Measurements from ENCODE around the gene MBOAT1.

The MBOAT1 gene

GRCh38 chr6:20115246-20115980 is 96.9 kb downstream of the MBOAT1 start:
- Histone ChIP-seq H3K4me1 (ENCODE audit: control insufficient read depth, insufficient read depth, low read length, unreplicated experiment) (peaks cover 4% of the 10 kb centered on the region), H2AFZ (ENCODE audit: low read length, unreplicated experiment) (no peak overlapping the region), H3K36me3 (ENCODE audit: insufficient read depth, low read length) (no peaks in the 10 kb centered on the region), H3K4me3 (ENCODE audit: low read depth, low read length) (no peak overlapping the region), H3K27me3 (ENCODE audit: insufficient read depth, low read length) (no peaks in the 10 kb centered on the region), H3K79me2 (ENCODE audit: control insufficient read depth, insufficient read depth, low read length, unreplicated experiment) (no peaks in the 10 kb centered on the region), H3K27ac (ENCODE audit: low read depth, low read length) (no peak overlapping the region)

- Histone ChIP-seq H3K4me1 (ENCODE audit: control insufficient read depth, insufficient read depth, low read length, unreplicated experiment) (peaks cover 4% of the 10 kb centered on the region), H3K4me3 (ENCODE audit: low read depth, low read length) (no peak overlapping the region), H3K79me2 (ENCODE audit: control insufficient read depth, insufficient read depth, low read length, unreplicated experiment) (no peaks in the 10 kb centered on the region), H3K27ac (ENCODE audit: low read depth, low read length) (no peak overlapping the region), H2AFZ (ENCODE audit: low read length, unreplicated experiment) (no peak overlapping the region), H3K36me3 (ENCODE audit: insufficient read depth, low read length) (no peaks in the 10 kb centered on the region), H3K27me3 (ENCODE audit: insufficient read depth, low read length) (no peaks in the 10 kb centered on the region)
Measured at GRCh38 chr6:20113649-20114224, 98.5 kb downstream of the MBOAT1 start.

GRCh38 chr6:20112841-20113240 is 99.4 kb downstream of the MBOAT1 start:
- Histone ChIP-seq H3K36me3 (ENCODE audit: insufficient read depth, low read length) (no peaks in the 10 kb centered on the region), H3K4me3 (ENCODE audit: low read depth, low read length) (no peak overlapping the region), H3K27me3 (ENCODE audit: insufficient read depth, low read length) (no peaks in the 10 kb centered on the region), H3K27ac (ENCODE audit: low read depth, low read length) (no peak overlapping the region), H3K4me1 (ENCODE audit: control insufficient read depth, insufficient read depth, low read length, unreplicated experiment) (peaks cover 4% of the 10 kb centered on the region), H3K79me2 (ENCODE audit: control insufficient read depth, insufficient read depth, low read length, unreplicated experiment) (no peaks in the 10 kb centered on the region), H2AFZ (ENCODE audit: low read length, unreplicated experiment) (no peak overlapping the region)

GRCh38 chr6:20112241-20112640 is 100.0 kb downstream of the MBOAT1 start:
- no peak overlapping the region for H3K27ac ChIP-seq (ENCODE audit: low read depth, low read length)
- H3K27me3 ChIP-seq (ENCODE audit: insufficient read depth, low read length) = no peaks in the 10 kb centered on the region
- no peak overlapping the region for H2AFZ ChIP-seq (ENCODE audit: low read length, unreplicated experiment)
- no peaks in the 10 kb centered on the region for H3K79me2 ChIP-seq (ENCODE audit: control insufficient read depth, insufficient read depth, low read length, unreplicated experiment)
- no peak overlapping the region for H3K4me3 ChIP-seq (ENCODE audit: low read depth, low read length)
- H3K36me3 ChIP-seq (ENCODE audit: insufficient read depth, low read length) = no peaks in the 10 kb centered on the region
- H3K4me1 ChIP-seq (ENCODE audit: control insufficient read depth, insufficient read depth, low read length, unreplicated experiment) = peaks cover 4% of the 10 kb centered on the region

GRCh38 chr6:20110478-20110877 is 101.8 kb downstream of the MBOAT1 start:
- H3K79me2 ChIP-seq (ENCODE audit: control insufficient read depth, insufficient read depth, low read length, unreplicated experiment) = no peaks in the 10 kb centered on the region
- no peaks in the 10 kb centered on the region for H3K27me3 ChIP-seq (ENCODE audit: insufficient read depth, low read length)
- H3K4me1 ChIP-seq (ENCODE audit: control insufficient read depth, insufficient read depth, low read length, unreplicated experiment) = peaks cover 4% of the 10 kb centered on the region
- H3K36me3 ChIP-seq (ENCODE audit: insufficient read depth, low read length) = no peaks in the 10 kb centered on the region
- no peak overlapping the region for H2AFZ ChIP-seq (ENCODE audit: low read length, unreplicated experiment)
- H3K27ac ChIP-seq (ENCODE audit: low read depth, low read length) = no peak overlapping the region
- no peak overlapping the region for H3K4me3 ChIP-seq (ENCODE audit: low read depth, low read length)

GRCh38 chr6:20109526-20109925 is 102.7 kb downstream of the MBOAT1 start:
- H3K36me3 ChIP-seq (ENCODE audit: insufficient read depth, low read length) = no peaks in the 10 kb centered on the region
- H3K4me1 ChIP-seq (ENCODE audit: control insufficient read depth, insufficient read depth, low read length, unreplicated experiment) = peaks cover 4% of the 10 kb centered on the region
- no peaks in the 10 kb centered on the region for H3K79me2 ChIP-seq (ENCODE audit: control insufficient read depth, insufficient read depth, low read length, unreplicated experiment)
- H3K27me3 ChIP-seq (ENCODE audit: insufficient read depth, low read length) = no peaks in the 10 kb centered on the region
- no peak overlapping the region for H3K4me3 ChIP-seq (ENCODE audit: low read depth, low read length)
- H3K27ac ChIP-seq (ENCODE audit: low read depth, low read length) = no peak overlapping the region
- H2AFZ ChIP-seq (ENCODE audit: low read length, unreplicated experiment) = no peak overlapping the region

GRCh38 chr6:20105838-20106237 is 106.4 kb downstream of the MBOAT1 start:
- H3K27ac ChIP-seq (ENCODE audit: low read depth, low read length) = no peak overlapping the region
- no peaks in the 10 kb centered on the region for H3K36me3 ChIP-seq (ENCODE audit: insufficient read depth, low read length)
- H3K27me3 ChIP-seq (ENCODE audit: insufficient read depth, low read length) = no peaks in the 10 kb centered on the region
- H3K4me3 ChIP-seq (ENCODE audit: low read depth, low read length) = no peak overlapping the region
- H3K79me2 ChIP-seq (ENCODE audit: control insufficient read depth, insufficient read depth, low read length, unreplicated experiment) = no peaks in the 10 kb centered on the region
- H2AFZ ChIP-seq (ENCODE audit: low read length, unreplicated experiment) = no peak overlapping the region
- H3K4me1 ChIP-seq (ENCODE audit: control insufficient read depth, insufficient read depth, low read length, unreplicated experiment) = no peaks in the 10 kb centered on the region

- Histone ChIP-seq H3K27ac (ENCODE audit: low read depth, low read length) (no peak overlapping the region), H3K36me3 (ENCODE audit: insufficient read depth, low read length) (no peaks in the 10 kb centered on the region), H3K27me3 (ENCODE audit: insufficient read depth, low read length) (no peaks in the 10 kb centered on the region), H3K4me1 (ENCODE audit: control insufficient read depth, insufficient read depth, low read length, unreplicated experiment) (no peaks in the 10 kb centered on the region), H3K79me2 (ENCODE audit: control insufficient read depth, insufficient read depth, low read length, unreplicated experiment) (no peaks in the 10 kb centered on the region), H2AFZ (ENCODE audit: low read length, unreplicated experiment) (no peak overlapping the region), H3K4me3 (ENCODE audit: low read depth, low read length) (no peak overlapping the region)
Measured at GRCh38 chr6:20104696-20105095, 107.6 kb downstream of the MBOAT1 start.

- H3K27ac ChIP-seq (ENCODE audit: low read depth, low read length) = no peak overlapping the region
- no peaks in the 10 kb centered on the region for H3K79me2 ChIP-seq (ENCODE audit: control insufficient read depth, insufficient read depth, low read length, unreplicated experiment)
- no peak overlapping the region for H3K4me3 ChIP-seq (ENCODE audit: low read depth, low read length)
- H3K27me3 ChIP-seq (ENCODE audit: insufficient read depth, low read length) = no peaks in the 10 kb centered on the region
- H2AFZ ChIP-seq (ENCODE audit: low read length, unreplicated experiment) = no peak overlapping the region
- no peaks in the 10 kb centered on the region for H3K36me3 ChIP-seq (ENCODE audit: insufficient read depth, low read length)
- no peaks in the 10 kb centered on the region for H3K4me1 ChIP-seq (ENCODE audit: control insufficient read depth, insufficient read depth, low read length, unreplicated experiment)
Measured at GRCh38 chr6:20102397-20103073, 109.7 kb downstream of the MBOAT1 start.

- no peaks in the 10 kb centered on the region for H3K4me1 ChIP-seq (ENCODE audit: control insufficient read depth, insufficient read depth, low read length, unreplicated experiment)
- H2AFZ ChIP-seq (ENCODE audit: low read length, unreplicated experiment) = no peak overlapping the region
- H3K27ac ChIP-seq (ENCODE audit: low read depth, low read length) = no peak overlapping the region
- H3K36me3 ChIP-seq (ENCODE audit: insufficient read depth, low read length) = no peaks in the 10 kb centered on the region
- H3K79me2 ChIP-seq (ENCODE audit: control insufficient read depth, insufficient read depth, low read length, unreplicated experiment) = no peaks in the 10 kb centered on the region
- H3K4me3 ChIP-seq (ENCODE audit: low read depth, low read length) = no peak overlapping the region
- H3K27me3 ChIP-seq (ENCODE audit: insufficient read depth, low read length) = no peaks in the 10 kb centered on the region
Measured at GRCh38 chr6:20099156-20099555, 113.1 kb downstream of the MBOAT1 start.
